Peyer's patch (tissue), 4 donors: ENCODE data around the gene ZDHHC8. TPM values are rescaled to one million over a fixed set of nuclear protein-coding genes. Genes with fewer than 3 reads are reported as not detected.
A peak's percentile ranks its signal among the peaks of the same experiment; 100 is the strongest.

Source experiments
- DNase-seq, 3 donors: peaks; one replicate each; pipeline ENCODE4 v3.0.0-alpha.2; 2017 to 2019
- H3K27ac ChIP-seq, 4 donors: fragments of 200-600 bp; sonication (generic); one replicate each; pipeline ENCODE4 v1.5.1; 2016 to 2019
- H3K27me3 ChIP-seq, 2 donors: fragments of 200-600 bp; sonication (generic); one replicate each; pipeline ENCODE4 v1.5.1; 2019
- H3K36me3 ChIP-seq, 3 donors: fragments of 200-600 bp; sonication (generic); one replicate each; pipeline ENCODE4 v1.5.1; 2016 to 2019
- H3K4me1 ChIP-seq, 4 donors: fragments of 200-600 bp; sonication (generic); one replicate each; pipeline ENCODE4 v1.5.1; 2016 to 2019
- H3K4me3 ChIP-seq, 4 donors: fragments of 200-600 bp; sonication (generic); 1 replicate in 3 of 4; 2 replicates in 1 of 4; pipeline ENCODE4 v1.5.1; 2016 to 2019; ENCODE audit warnings: mild to moderate bottlenecking in 1 of 4
- H3K9me3 ChIP-seq, 4 donors: fragments of 200-600 bp; sonication (generic); one replicate each; pipeline ENCODE4 v1.5.1; 2016 to 2019; ENCODE audit warnings: mild to moderate bottlenecking in 1 of 4
- CTCF ChIP-seq, 6 experiments: fragments of 450-650 bp in 4 of 6; fragments of 200-600 bp in 2 of 6; sonication (generic) in 1 of 6; IDR thresholded peaks; one replicate each; pipeline ENCODE4 v1.5.1; 2017 to 2019; ENCODE audit warnings: antibody characterized with exemption in 6 of 6, mild to moderate bottlenecking in 3 of 6, moderate library complexity in 1 of 6
- POLR2A ChIP-seq, 2 donors: fragments of 450-650 bp; IDR thresholded peaks; one replicate each; pipeline ENCODE4 v1.5.1; 2017; ENCODE audit warnings: antibody characterized with exemption in 2 of 2, mild to moderate bottlenecking in 2 of 2, moderate library complexity in 2 of 2
- total RNA-seq, 4 donors: library from RNA; depleted of rRNA; stranded (reverse); fragments of >200 nt; gene quantifications; one replicate each; pipeline ENCODE4 v1.1.0, GENCODE V29; 2016

The ZDHHC8 gene
- total RNA-seq, 4 donors from 2014 or later: 4.1 to 37.0 (median 22.6) TPM

GRCh38 chr22:20179455-20180244 lies 48.0 kb downstream of the ZDHHC8 start:
- Histone ChIP-seq H3K4me3 (no peak overlapping the region), H3K4me1 (peaks cover 0 to 4% (median 0%) of the 10 kb centered on the region in 4 donors), H3K27ac (no peak overlapping the region), H3K27me3 (no peaks in the 10 kb centered on the region), H3K36me3 (no peaks in the 10 kb centered on the region), H3K9me3 (no peaks in the 10 kb centered on the region)
- no peak for DNase-seq
- TF ChIP-seq POLR2A (IDR thresholded peaks at IDR 0.05) (no peak), CTCF (IDR thresholded peaks at IDR 0.05) (no peak)

- no peak overlapping the region for H3K4me3 ChIP-seq
- H3K27me3 ChIP-seq: no peaks in the 10 kb centered on the region
- H3K9me3 ChIP-seq: no peaks in the 10 kb centered on the region
- H3K4me1 ChIP-seq: peaks cover 0 to 4% (median 0%) of the 10 kb centered on the region in 4 donors
- no peaks in the 10 kb centered on the region for H3K36me3 ChIP-seq
- no peak overlapping the region for H3K27ac ChIP-seq
- TF ChIP-seq CTCF (IDR thresholded peaks at IDR 0.05): no peak
- TF ChIP-seq POLR2A (IDR thresholded peaks at IDR 0.05): no peak
- DNase-seq: no peak
Observed at GRCh38 chr22:20180245-20180630, 48.6 kb downstream of the ZDHHC8 start.

GRCh38 chr22:20180640-20181039 lies 49.0 kb downstream of the ZDHHC8 start:
- no peaks in the 10 kb centered on the region for H3K27me3 ChIP-seq
- no peak overlapping the region for H3K27ac ChIP-seq
- H3K36me3 ChIP-seq: no peaks in the 10 kb centered on the region
- no peak for DNase-seq
- peaks cover 0 to 4% (median 0%) of the 10 kb centered on the region in 4 donors for H3K4me1 ChIP-seq
- H3K9me3 ChIP-seq: no peaks in the 10 kb centered on the region
- H3K4me3 ChIP-seq: no peak overlapping the region
- no peak for TF ChIP-seq POLR2A (IDR thresholded peaks at IDR 0.05)
- TF ChIP-seq CTCF (IDR thresholded peaks at IDR 0.05): no peak

GRCh38 chr22:20181194-20181883 lies 49.7 kb downstream of the ZDHHC8 start:
- DNase-seq: peak in 2 of 3 donors; percentile 56 to 63
- Histone ChIP-seq H3K27ac (no peak overlapping the region), H3K4me3 (no peak overlapping the region), H3K36me3 (no peaks in the 10 kb centered on the region), H3K4me1 (peaks cover 0 to 4% (median 0%) of the 10 kb centered on the region in 4 donors), H3K9me3 (no peaks in the 10 kb centered on the region), H3K27me3 (no peaks in the 10 kb centered on the region)
- TF ChIP-seq POLR2A (IDR thresholded peaks at IDR 0.05): no peak
- TF ChIP-seq CTCF (IDR thresholded peaks at IDR 0.05): no peak

GRCh38 chr22:20181884-20182236 lies 50.3 kb downstream of the ZDHHC8 start:
- H3K36me3 ChIP-seq: no peaks in the 10 kb centered on the region
- H3K9me3 ChIP-seq: no peaks in the 10 kb centered on the region
- no peak overlapping the region for H3K27ac ChIP-seq
- H3K4me3 ChIP-seq: no peak overlapping the region
- TF ChIP-seq POLR2A (IDR thresholded peaks at IDR 0.05) (no peak), CTCF (IDR thresholded peaks at IDR 0.05) (no peak)
- no peaks in the 10 kb centered on the region for H3K27me3 ChIP-seq
- H3K4me1 ChIP-seq: peaks cover 0 to 4% (median 0%) of the 10 kb centered on the region in 4 donors
- no peak for DNase-seq
